AG09319 (cell line): ENCODE results near the gene HBG2.

ENCODE experiments used
- DNase-seq: peaks from one replicate; pipeline ENCODE4 v3.0.0-alpha.2; 2010; ENCODE audit warnings: low read depth; ENCODE audit errors: extremely low read depth
- TF ChIP-seq, protein P1 (sequence below): IDR thresholded peaks from 2 replicates; pipeline ENCODE4 v1.5.1; 2011; ENCODE audit warnings: low read depth, mild to moderate bottlenecking, inconsistent platforms, low read length, moderate library complexity

HBG2 gene

DNA sequence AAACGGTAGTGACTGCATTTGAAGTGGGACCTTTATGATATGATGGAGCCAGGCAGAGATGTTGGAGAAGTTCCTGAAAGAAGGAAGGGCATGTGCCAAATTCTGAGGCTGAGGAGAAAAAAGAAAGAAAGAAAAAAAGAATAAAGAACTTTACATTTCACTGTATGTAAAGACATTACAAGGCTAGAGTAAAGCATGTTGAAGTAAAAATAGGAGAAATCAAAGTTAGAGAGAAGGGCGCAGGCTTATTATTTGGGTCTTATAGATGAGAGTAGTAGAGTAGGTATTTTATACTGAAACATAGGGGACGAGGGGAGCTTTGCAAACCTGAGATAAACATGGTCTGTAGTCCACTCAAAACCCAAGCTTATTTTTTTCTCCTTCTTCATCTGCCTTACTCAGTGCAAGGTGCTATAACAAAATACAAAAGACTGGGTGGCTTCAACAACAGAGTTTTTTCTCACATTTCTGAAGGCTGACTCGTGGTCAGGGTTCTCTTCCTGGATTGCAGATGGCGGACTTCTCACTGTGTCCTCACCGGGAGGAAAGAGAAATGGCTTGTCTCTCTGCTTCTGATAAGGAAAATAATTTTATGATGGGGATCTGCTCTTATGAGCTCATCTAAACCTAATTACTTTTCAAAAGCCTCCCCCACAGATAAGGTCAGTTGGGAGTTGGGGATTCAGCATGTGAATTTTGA, 7.7 kb downstream of the HBG2 start:
- TF ChIP-seq, protein P1, sequence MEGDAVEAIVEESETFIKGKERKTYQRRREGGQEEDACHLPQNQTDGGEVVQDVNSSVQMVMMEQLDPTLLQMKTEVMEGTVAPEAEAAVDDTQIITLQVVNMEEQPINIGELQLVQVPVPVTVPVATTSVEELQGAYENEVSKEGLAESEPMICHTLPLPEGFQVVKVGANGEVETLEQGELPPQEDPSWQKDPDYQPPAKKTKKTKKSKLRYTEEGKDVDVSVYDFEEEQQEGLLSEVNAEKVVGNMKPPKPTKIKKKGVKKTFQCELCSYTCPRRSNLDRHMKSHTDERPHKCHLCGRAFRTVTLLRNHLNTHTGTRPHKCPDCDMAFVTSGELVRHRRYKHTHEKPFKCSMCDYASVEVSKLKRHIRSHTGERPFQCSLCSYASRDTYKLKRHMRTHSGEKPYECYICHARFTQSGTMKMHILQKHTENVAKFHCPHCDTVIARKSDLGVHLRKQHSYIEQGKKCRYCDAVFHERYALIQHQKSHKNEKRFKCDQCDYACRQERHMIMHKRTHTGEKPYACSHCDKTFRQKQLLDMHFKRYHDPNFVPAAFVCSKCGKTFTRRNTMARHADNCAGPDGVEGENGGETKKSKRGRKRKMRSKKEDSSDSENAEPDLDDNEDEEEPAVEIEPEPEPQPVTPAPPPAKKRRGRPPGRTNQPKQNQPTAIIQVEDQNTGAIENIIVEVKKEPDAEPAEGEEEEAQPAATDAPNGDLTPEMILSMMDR = no peak
- DNase-seq = no peak

DNA sequence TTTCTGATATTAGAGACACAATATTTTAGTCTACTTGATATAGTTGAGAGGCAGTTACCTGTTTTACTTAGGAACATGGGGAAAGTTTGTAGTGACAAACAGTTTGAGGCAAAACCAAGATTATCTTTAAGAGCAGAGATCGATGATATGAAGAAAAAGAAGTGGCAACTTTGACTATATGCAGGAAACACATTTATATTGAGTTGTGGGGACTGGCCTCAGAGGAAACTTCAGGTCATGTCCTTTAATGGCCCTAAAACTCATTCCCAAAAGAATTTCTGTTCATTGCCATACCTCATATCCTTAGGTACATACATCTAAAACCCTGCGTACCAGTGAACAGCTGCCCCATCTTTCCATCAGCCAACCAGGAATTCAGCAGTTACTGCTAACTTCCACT, 9.4 kb downstream of the HBG2 start:
- TF ChIP-seq, protein P1 = no peak

DNA sequence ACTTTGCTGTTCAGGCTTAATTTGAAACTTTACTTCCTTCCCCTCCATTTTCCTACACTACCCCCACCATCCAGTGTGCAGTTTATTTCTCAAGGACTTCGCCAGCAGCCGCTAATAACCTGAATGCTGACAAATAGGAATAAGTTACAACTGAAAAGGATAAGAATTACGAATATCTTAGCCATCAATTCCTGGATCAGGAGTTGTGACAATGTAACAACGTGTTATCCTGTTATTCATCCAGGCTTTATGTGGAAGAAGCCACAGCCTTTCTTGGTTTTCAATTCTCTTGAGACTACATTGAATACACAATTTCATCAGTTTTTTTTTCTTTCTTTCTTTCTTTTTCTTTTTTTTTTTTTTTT, 10.8 kb downstream of the HBG2 start:
- no peak for DNase-seq
- TF ChIP-seq, protein P1 = no peak

More for the DNA sequence above, 9.4 kb downstream of the HBG2 start:
- DNase-seq = no peak

DNA sequence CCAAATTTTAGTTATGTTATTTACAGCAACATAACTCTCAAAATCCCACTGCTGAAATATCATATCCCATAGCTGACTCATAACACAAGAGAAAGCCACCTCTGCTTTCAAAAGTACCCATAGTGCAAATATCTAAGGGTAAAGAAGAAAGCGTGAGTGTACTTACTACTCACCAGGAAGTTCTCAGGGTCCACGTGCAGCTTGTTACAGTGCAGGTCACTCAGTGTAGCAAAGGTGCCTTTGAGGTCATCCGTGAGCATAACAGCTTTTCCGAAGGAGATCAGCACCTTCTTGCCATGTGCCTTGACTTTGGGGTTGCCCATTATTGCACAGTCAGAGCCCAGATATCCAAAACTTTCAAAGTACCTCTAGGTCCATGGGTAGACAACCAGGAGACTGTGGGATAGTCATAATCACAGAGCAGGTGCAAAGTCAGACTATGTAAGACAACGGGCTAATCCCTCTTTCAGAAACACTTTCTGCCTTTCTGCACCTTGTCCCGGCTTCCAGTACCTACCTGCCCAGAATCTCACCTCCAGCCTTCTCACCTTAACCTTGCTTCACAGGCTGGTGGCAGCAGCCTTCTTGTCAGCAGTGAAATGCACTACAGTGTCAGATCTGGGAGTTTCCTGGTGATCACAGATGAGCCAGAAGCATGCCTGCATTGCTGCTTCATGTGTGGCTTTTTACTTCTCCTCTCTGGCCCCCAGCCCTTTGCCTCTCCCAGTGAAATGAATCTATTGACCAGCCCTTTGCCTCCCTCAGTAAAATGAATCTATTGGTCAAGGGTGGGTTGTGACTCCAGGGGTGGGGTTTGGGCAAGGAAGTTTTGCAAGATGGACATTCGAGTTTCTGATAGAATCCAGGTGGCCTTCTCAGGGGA, 11.4 kb downstream of the HBG2 start:
- DNase-seq = no peak
- TF ChIP-seq, protein P1 = no peak

DNA sequence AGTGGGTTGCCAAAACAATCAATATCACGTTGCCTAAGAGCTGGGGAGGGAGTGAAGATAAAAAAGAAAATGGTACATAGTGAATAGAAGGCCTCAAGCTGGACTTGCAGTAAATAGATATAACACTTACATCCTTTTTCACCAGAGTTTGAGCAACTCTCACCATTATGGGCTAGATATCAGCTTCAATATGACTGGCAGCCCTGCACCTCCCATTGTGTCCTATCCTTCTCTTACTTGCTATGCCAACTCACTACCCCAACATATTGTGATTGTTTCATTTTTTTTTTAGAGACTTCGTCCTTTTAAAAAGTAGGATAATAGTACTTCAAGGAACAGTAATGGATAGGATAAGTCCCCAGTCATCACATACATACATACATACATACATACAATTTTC, 12.4 kb downstream of the HBG2 start:
- DNase-seq = no peak
- TF ChIP-seq, protein P1 = no peak

DNA sequence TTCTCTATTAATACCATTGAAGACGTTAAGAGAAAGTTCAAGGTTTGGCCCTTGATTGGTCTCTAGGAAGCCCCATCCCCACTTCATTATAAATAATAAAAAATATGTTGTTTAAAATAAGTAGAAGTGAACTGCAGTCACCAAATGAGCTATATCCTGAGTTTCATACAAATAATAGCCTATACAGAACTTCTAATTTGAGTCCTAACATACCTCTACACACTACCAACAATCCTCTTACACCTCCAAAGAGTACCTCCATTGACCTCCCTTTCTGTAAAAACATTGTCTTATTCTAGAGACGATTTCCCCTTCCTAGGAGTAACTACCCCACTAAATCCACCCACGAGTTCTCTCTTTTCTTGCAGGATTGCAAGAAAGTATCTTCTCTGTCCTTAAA, 13.1 kb downstream of the HBG2 start:
- TF ChIP-seq, protein P1 = no peak
- no peak for DNase-seq

DNA sequence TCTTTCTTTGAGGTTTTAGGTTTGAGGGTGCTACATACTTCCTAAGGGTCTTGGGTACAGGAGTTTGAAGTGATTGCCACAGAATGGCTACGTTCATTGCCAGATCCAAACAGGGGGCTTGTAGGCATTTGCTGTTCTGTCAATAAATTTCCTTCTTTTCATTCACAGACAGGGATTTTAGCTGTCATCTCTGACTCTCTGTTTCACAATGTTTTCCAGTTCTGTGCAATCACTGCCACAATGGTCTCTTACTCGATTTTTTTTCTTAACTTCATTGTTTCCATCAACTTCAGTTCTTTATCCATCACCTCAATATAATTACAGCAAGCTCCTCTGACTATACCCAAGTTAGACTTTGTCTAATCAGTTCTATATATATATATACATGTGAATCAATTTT, 14.1 kb downstream of the HBG2 start:
- DNase-seq = no peak

More for the DNA sequence above, 14.1 kb downstream of the HBG2 start:
- TF ChIP-seq, protein P1 = no peak
